Spleen (tissue), 7 donors: ENCODE measurements around the gene HIP1.

Experiments used
- CTCF ChIP-seq, 11 experiments: fragments of 200-600 bp in 7 of 11; fragments of 450-650 bp in 4 of 11; sonication (generic) in 4 of 11; IDR thresholded peaks in 8 of 11; conservative IDR thresholded peaks in 3 of 11; 1 replicate in 7 of 11; 2 replicates in 4 of 11; pipeline versions ENCODE4 v1.4.0 to v1.8.0; 2016 to 2021; ENCODE audit warnings: antibody characterized with exemption in 11 of 11, inconsistent platforms in 4 of 11, mild to moderate bottlenecking in 1 of 11
- POLR2A ChIP-seq, 3 donors: fragments of 450-650 bp; IDR thresholded peaks; one replicate each; pipeline ENCODE4 v1.5.1; 2017; ENCODE audit warnings: antibody characterized with exemption in 3 of 3, mild to moderate bottlenecking in 1 of 3
- POLR2AphosphoS5 ChIP-seq, 3 donors: sonication (generic); formaldehyde crosslinking; IDR thresholded peaks; one replicate each; pipeline ENCODE4 v1.5.1; 2017; ENCODE audit warnings: antibody characterized with exemption in 3 of 3
- donor health status: DM: no; HTN: no; CAD: no; lungs with moderate emphysema.
- donor health status: DM: no; HTN: no; CAD: no.
- donor health status: DM: no; HTN: no; CAD: no.

- no peak for TF ChIP-seq CTCF (IDR thresholded peaks at IDR 0.05 in 8 of 11, conservative IDR thresholded peaks at IDR 0.05 in 3 of 11)
- TF ChIP-seq POLR2AphosphoS5 (IDR thresholded peaks at IDR 0.05), result no peak
- no peak for TF ChIP-seq POLR2A (IDR thresholded peaks at IDR 0.05)
Measured at GRCh38 chr7:75740846-75741497, 2.2 kb upstream of the HIP1 start.
